Endothelial cell of umbilical vein (primary cell): ENCODE measurements around the gene SLC22A4.

ENCODE experiments used
- EZH2 ChIP-seq: IDR thresholded peaks from 2 replicates; pipeline ENCODE4 v1.6.1; 2012; ENCODE audit warnings: borderline replicate concordance, low read depth, mild to moderate bottlenecking, moderate library complexity, low read length, inconsistent platforms; ENCODE audit not compliant: severe bottlenecking
- POLR2AphosphoS5 ChIP-seq: IDR thresholded peaks from 2 replicates; pipeline ENCODE4 v1.6.1; 2012; ENCODE audit warnings: low read depth, mild to moderate bottlenecking, control low read depth, low read length, moderate library complexity; ENCODE audit not compliant: insufficient read depth

DNA sequence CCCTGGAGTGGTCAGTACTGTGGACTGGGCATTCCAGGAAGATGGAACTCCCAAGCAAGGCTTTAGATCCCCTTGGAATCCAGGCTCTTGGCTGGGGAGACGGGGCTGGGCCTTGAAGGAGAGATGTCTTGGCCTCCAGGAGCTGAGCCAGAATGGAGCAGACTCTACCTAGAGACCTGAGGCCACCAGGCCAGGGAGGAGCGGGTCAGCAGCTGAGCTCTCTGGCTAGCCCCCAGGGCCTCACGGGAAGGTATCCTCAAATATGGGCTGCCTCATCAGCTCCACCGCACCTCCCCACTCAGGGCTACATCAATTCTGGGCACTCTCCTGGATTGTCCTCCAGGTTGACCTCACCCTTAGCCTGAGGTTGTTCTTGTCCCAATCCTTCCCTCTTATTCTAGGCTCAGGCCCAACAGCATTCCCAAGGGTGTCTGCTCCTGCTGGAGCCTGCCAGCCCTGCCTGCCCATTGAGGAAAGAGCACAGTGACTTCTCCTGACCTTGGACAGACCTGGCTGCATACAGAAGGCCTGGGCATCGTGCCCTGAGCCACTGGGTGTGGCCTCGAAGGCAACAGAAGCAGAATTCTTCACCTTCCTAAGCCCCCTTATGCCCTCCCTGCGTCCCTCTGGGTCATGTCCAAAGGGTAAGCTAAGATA is 39.7 kb upstream of the SLC22A4 start:
- no peak for TF ChIP-seq POLR2AphosphoS5
- no peak for TF ChIP-seq EZH2
